SU-DHL-6 (cell line): ENCODE data around the gene SUPT3H.

ENCODE experiments used
- EZH2phosphoT487 ChIP-seq: fragments of 200-600 bp; sonication (generic), shearing (Covaris generic); conservative IDR thresholded peaks from 2 replicates; pipeline ENCODE4 v1.6.1; 2018; ENCODE audit warnings: mild to moderate bottlenecking, antibody characterized with exemption, low read length, moderate library complexity, mixed read lengths
- TF ChIP-seq, protein P1 (sequence below): fragments of 200-600 bp; sonication (generic); IDR thresholded peaks from one replicate; pipeline ENCODE4 v1.5.1; 2017; ENCODE audit warnings: antibody characterized with exemption, mild to moderate bottlenecking, low read length, moderate library complexity; ENCODE audit not compliant: insufficient read depth, poor library complexity, severe bottlenecking

GRCh38 chr6:44976677-44977641 lies 400.8 kb downstream of the SUPT3H start:
- TF ChIP-seq, protein P1, sequence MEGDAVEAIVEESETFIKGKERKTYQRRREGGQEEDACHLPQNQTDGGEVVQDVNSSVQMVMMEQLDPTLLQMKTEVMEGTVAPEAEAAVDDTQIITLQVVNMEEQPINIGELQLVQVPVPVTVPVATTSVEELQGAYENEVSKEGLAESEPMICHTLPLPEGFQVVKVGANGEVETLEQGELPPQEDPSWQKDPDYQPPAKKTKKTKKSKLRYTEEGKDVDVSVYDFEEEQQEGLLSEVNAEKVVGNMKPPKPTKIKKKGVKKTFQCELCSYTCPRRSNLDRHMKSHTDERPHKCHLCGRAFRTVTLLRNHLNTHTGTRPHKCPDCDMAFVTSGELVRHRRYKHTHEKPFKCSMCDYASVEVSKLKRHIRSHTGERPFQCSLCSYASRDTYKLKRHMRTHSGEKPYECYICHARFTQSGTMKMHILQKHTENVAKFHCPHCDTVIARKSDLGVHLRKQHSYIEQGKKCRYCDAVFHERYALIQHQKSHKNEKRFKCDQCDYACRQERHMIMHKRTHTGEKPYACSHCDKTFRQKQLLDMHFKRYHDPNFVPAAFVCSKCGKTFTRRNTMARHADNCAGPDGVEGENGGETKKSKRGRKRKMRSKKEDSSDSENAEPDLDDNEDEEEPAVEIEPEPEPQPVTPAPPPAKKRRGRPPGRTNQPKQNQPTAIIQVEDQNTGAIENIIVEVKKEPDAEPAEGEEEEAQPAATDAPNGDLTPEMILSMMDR, result no peak
- no peak for TF ChIP-seq EZH2phosphoT487
